ENCODE measurements around the gene GATB.

GATB gene

DNA sequence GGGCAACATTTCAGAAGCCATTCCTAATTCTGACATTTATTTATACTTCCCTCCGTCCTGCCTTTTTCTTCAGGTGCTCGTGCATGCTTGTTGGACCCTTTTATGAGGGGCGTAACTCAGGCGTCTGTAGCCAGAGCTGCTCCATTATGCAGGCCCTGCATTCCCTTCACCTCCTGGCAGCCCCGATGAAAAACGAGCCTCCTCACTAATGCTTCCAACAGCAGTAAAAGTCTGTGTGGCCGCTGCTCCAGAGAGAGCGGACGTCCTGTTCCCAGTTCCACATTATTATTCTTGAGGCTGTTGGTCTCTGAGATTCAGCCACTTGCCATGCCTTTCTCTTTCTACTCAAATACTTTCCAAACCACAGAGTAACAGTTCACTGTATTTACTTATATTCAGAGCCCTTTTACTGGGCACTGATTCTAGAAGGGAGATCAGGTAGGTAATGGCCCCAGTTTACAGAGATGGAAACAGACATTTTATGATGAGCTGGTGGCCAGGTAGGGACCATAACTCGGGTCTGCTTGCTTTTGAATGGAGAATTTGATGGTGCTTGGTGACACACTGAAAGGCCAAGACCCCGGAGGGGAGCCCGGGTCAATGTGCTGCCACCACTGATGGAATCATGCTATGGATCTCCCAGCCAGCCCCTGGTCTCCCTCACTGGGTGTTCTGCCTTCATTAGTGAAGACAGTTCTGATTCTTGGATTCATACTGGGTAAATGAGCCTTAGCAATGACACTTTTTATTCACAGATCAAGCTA, 101.0 kb downstream of the GATB start:
- no peak for DNase-seq (ENCODE audit: low read depth)
- TF ChIP-seq MYC (IDR thresholded peaks at IDR 0.05; ENCODE audit: low read depth, low read length), result no peak
- no peak overlapping the region for H3K4me3 ChIP-seq (ENCODE audit: low read depth, low read length)

DNA sequence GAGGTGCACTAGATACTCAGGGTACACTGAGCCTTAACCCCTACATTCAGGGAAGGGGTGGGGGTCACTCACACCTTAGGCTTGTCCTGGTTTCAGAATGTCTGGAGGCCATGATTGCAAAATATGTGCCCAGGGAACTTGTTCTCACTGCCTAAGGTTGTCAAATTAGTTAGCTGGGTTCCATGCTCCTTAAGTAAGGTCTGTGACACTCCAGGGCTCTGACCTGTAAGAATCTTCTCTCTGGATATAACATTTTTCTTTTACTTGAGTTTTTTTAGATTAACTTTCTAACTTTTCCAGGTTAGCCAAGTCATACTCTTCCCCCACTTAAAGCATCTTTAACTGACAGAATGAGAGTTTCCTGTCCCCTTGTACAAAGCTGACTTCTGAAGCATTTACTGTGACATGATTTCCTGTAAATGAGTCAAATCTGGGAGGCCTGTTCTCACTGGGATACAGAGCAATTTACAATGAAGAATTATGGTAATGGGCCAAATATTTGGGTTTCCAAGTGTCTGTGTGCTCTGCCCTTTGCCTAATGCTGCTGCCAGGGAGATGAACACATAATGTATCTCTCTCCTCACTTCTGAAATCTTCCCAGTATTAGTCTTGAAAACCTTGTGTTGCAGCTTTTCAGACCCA, 101.7 kb downstream of the GATB start:
- no peak for DNase-seq (ENCODE audit: low read depth)
- TF ChIP-seq, protein P1, sequence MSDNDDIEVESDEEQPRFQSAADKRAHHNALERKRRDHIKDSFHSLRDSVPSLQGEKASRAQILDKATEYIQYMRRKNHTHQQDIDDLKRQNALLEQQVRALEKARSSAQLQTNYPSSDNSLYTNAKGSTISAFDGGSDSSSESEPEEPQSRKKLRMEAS (IDR thresholded peaks at IDR 0.05; ENCODE audit: low read depth, low read length), result no peak
- TF ChIP-seq POLR2A (IDR thresholded peaks at IDR 0.05; ENCODE audit: extremely low read depth, insufficient read length) (no peak), MYC (IDR thresholded peaks at IDR 0.05; ENCODE audit: low read depth, low read length) (no peak)
- TF ChIP-seq, protein P2, sequence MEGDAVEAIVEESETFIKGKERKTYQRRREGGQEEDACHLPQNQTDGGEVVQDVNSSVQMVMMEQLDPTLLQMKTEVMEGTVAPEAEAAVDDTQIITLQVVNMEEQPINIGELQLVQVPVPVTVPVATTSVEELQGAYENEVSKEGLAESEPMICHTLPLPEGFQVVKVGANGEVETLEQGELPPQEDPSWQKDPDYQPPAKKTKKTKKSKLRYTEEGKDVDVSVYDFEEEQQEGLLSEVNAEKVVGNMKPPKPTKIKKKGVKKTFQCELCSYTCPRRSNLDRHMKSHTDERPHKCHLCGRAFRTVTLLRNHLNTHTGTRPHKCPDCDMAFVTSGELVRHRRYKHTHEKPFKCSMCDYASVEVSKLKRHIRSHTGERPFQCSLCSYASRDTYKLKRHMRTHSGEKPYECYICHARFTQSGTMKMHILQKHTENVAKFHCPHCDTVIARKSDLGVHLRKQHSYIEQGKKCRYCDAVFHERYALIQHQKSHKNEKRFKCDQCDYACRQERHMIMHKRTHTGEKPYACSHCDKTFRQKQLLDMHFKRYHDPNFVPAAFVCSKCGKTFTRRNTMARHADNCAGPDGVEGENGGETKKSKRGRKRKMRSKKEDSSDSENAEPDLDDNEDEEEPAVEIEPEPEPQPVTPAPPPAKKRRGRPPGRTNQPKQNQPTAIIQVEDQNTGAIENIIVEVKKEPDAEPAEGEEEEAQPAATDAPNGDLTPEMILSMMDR (IDR thresholded peaks at IDR 0.05; ENCODE audit: low read depth, low read length), result no peak
- H3K4me3 ChIP-seq (ENCODE audit: low read depth, low read length), result no peak overlapping the region

DNA sequence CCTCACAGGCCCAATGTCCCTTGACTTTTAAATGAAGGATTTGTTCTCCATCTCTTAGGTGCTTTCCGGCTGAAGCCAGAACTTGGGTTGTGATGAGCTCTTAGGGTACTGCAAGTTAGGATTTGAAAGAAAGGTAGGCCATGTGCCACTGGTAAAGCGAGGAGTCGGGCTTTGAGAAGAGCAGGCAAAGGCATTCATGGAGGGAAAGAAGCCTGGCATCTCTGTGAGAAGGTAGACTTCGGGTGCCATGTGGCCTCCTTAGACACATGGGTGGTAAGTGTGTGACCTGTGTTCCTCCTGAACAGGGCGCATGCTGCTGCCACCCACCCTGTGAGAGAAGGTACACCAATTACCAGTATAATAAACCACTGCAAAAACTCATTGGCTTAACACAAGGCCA, 102.9 kb downstream of the GATB start:
- no peak for DNase-seq (ENCODE audit: low read depth)
- TF ChIP-seq POLR2A (IDR thresholded peaks at IDR 0.05; ENCODE audit: extremely low read depth, insufficient read length), result no peak
- TF ChIP-seq, protein P1 (IDR thresholded peaks at IDR 0.05; ENCODE audit: low read depth, low read length), result no peak
- TF ChIP-seq MYC (IDR thresholded peaks at IDR 0.05; ENCODE audit: low read depth, low read length), result no peak

DNA sequence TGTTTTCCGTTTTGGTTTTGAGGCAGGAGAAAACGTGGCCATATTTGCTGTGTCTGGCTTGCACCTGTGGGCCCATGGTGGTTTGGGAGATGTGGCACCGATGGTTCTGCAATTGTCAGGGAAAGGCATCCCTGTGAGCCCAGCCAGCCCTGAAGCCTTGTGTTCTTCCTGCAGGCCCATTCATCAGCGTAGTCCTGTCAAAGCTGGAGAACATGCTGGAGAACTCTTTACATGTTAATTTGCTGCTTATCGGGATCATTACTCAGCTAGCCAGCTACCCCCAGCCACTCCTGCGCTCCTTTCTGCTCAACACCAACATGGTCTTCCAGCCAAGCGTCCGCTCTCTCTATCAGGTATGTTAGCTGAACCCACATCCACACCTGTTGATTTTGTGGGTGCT, 104.7 kb downstream of the GATB start:
- DNase-seq (ENCODE audit: low read depth), result no peak
- H3K4me3 ChIP-seq (ENCODE audit: low read depth, low read length), result no peak overlapping the region
- TF ChIP-seq, protein P2 (IDR thresholded peaks at IDR 0.05; ENCODE audit: low read depth, low read length), result no peak
- TF ChIP-seq, protein P1 (IDR thresholded peaks at IDR 0.05; ENCODE audit: low read depth, low read length), result no peak
- no peak for TF ChIP-seq MYC (IDR thresholded peaks at IDR 0.05; ENCODE audit: low read depth, low read length)
- TF ChIP-seq POLR2A (IDR thresholded peaks at IDR 0.05; ENCODE audit: extremely low read depth, insufficient read length), result no peak

More for the DNA sequence above, 102.9 kb downstream of the GATB start:
- H3K4me3 ChIP-seq (ENCODE audit: low read depth, low read length), result no peak overlapping the region

DNA sequence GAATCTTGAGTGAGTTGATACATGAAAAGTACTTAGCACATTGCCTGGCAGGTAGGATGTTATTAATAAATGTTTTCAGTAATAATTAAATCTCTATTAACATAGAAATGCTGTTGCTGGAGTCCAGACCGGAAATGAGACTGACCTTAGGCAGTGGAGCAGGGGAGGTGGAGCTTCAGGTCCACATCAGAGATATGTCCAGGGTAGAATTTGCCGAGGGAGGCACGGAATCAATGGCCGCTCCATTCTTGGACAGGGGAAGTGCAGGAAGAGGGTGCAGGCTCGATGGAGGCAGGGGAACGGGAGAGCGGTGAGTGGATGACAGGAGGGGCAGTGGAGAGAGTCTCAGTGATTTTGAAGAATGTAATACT, 107.3 kb downstream of the GATB start:
- DNase-seq (ENCODE audit: low read depth), result no peak

DNA sequence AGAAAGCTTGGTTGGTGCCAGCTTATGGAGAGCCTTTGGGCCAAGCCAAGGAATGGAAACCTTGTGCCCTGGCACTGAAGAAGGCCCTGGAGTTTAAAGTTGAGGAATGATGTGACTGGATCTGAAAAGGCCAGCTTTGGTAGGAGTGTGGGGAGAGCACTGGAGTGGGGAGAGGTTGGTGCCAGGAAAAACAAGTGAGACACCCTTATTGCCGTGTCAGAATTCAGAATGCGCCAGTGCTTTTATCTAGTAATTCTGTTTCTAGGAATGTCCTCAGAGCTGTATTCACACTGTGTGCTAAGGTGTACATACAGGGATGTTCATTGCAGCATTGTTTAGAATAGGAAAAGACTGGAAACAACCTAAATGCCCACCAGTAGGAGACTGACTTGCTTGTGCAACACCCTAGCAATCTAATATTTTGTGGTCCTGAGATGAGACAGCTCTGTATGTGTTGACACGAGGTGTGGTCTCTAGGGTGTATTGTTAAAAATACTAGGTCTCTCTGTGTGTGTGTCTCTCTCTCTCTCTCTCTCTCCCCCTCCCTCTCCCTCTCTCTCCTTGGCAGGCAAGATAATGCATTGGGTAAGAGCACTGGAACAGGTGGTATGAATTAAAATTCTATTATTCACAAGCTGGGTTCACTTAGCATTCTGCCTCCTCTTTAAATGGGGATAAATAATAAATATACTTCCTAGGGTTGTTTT, 107.8 kb downstream of the GATB start:
- DNase-seq (ENCODE audit: low read depth), result no peak
- TF ChIP-seq, protein P1 (IDR thresholded peaks at IDR 0.05; ENCODE audit: low read depth, low read length), result no peak
- TF ChIP-seq MYC (IDR thresholded peaks at IDR 0.05; ENCODE audit: low read depth, low read length) (no peak), POLR2A (IDR thresholded peaks at IDR 0.05; ENCODE audit: extremely low read depth, insufficient read length) (no peak)
- TF ChIP-seq, protein P2 (IDR thresholded peaks at IDR 0.05; ENCODE audit: low read depth, low read length), result no peak
- no peak overlapping the region for H3K4me3 ChIP-seq (ENCODE audit: low read depth, low read length)

More for the DNA sequence above, 107.3 kb downstream of the GATB start:
- TF ChIP-seq, protein P2 (IDR thresholded peaks at IDR 0.05; ENCODE audit: low read depth, low read length), result no peak
- TF ChIP-seq MYC (IDR thresholded peaks at IDR 0.05; ENCODE audit: low read depth, low read length) (no peak), POLR2A (IDR thresholded peaks at IDR 0.05; ENCODE audit: extremely low read depth, insufficient read length) (no peak)
- TF ChIP-seq, protein P1 (IDR thresholded peaks at IDR 0.05; ENCODE audit: low read depth, low read length), result no peak
- no peak overlapping the region for H3K4me3 ChIP-seq (ENCODE audit: low read depth, low read length)

Measured in NB4 (cell line).